ENCODE results near the gene HEPHL1.
A peak's percentile ranks its signal among the peaks of the same experiment; 100 is the strongest.
"Not testable (repeated sequence)": the region's sequence is repeated elsewhere in the genome, so short reads cannot be mapped to it uniquely, and the experiment has no call there.

HEPHL1 gene

GRCh38 chr11:94066901-94067429 is 45.8 kb downstream of the HEPHL1 start:
- no peak overlapping the region for H3K27ac ChIP-seq
- no peak for DNase-seq (ENCODE audit: low read depth, low spot score)

DNA sequence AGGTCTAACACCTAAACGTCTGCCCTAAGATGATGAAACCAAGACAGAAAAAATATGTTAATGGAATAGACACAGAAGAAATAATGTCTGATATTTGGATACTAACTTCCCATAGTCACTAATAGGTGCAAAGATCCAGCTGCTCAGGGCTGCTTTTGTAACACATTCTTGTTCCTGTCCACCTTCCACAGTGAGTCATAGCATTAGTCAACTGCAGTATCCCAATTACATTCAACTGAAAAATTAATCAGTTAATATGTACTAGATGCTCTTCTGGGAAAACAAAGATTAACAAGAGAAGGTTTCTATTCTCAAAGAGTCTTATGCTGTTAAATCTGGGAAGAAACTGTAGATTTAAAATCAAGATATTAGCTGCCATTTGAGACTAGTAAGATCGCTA is 47.6 kb downstream of the HEPHL1 start:
- no peak for DNase-seq (ENCODE audit: low read depth, low spot score)

DNA sequence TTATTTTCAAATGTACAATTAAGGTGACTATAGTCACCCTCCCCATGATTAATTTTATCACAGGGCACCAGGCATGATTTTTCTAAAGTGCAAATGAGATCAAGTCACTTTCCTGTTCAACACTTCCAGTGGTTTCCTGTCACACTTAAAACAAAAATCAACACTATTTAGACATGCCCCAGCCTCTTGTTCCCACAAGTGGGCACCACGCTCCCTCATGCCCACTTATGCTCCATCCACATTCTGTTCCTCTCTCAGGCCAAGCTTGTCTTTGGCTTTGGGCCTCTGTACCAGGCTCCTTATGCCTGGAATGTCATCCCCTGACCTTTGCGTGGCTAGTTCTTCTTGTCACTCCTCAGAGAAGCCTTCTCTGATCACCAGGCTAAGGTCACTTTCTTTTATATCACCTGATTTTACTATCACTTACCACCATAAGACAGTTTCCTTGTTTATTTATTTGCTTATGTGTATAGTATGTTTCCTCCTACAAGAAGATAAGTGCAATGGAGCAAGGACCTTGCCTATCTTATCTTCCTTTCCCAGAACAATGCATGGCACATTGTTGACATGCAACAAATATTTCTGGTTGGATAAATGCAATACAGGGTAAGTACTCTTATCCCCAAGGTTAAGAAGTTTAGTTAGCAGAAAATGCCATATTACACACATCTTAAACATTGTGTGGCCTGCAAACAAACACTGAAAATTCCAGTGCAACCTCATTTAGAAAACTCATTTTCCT is 56.6 kb downstream of the HEPHL1 start:
- DNase-seq (ENCODE audit: low read depth, low spot score) = no peak

More for the DNA sequence above, 47.6 kb downstream of the HEPHL1 start:
- no peak overlapping the region for H3K27ac ChIP-seq

GRCh38 chr11:94084164-94084563 is 63.0 kb downstream of the HEPHL1 start:
- no peak for DNase-seq (ENCODE audit: low read depth, low spot score)
- H3K27ac ChIP-seq = no peak overlapping the region

More for the DNA sequence above, 56.6 kb downstream of the HEPHL1 start:
- no peak overlapping the region for H3K27ac ChIP-seq

DNA sequence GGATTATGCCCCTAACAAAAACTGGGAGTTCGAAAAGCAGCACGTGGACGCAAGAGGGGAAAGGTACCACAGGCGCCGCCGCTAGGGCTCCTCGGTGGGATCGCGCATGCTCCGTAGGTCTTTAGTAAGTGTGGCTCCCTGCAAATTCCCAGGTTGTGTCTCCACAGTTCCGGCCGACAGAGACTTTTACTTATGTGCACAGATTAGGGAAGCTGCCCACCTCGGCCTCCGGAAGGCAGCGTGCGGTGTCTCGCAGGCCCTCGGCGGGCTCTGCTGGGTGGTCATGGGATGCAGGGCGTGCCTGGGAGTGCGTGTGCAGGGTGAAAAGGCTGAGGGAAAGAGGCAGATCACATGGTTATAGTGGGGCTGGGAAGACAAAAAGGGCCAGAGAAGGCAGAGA is 67.8 kb downstream of the HEPHL1 start:
- no peak overlapping the region for H3K27ac ChIP-seq
- DNase-seq (ENCODE audit: low read depth, low spot score) = no peak

DNA sequence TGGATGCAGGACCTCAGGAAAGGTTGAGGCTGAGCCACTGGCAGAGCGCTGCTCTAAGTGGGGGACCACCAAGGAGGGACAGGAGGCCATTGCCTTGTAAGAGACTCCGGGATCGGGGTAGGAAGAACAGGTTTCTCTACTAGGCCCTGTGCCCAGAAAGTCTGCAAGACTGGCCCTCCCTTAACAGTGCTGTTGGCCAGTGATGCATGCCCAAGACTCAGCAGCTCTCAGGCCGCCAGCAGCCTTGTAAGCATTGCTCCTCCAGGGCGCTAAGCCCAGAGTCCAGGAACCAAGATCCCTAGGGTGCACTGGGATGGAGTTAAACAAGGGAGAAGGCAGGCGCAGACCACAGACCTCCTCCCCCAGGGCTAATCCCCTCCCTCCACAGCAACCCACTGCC is 68.2 kb downstream of the HEPHL1 start:
- H3K27ac ChIP-seq = no peak overlapping the region
- no peak for DNase-seq (ENCODE audit: low read depth, low spot score)

- no peak overlapping the region for H3K27ac ChIP-seq
- DNase-seq (ENCODE audit: low read depth, low spot score) = no peak
These were observed 69.2 kb downstream of the HEPHL1 start for GRCh38 chr11:94090401-94090800.

DNA sequence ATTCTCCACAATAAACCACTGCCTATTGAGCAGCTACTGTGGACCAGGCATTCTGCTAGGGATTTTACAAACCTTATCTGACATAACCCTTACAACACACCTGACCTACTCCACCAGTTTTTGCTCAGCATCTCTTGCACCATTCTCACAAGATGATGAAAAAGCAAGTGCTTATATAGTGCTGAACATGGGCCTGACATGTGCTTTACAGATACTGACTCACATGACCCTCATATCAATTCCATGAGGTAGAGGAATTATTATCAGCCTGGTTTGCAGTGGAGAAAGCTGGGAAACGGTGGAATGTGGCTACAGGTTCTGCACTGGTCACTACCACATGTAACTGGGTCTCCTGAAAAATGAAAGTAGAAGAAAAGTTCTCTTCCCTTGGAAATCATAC is 69.9 kb downstream of the HEPHL1 start:
- no peak overlapping the region for H3K27ac ChIP-seq
- DNase-seq (ENCODE audit: low read depth, low spot score) = no peak

DNA sequence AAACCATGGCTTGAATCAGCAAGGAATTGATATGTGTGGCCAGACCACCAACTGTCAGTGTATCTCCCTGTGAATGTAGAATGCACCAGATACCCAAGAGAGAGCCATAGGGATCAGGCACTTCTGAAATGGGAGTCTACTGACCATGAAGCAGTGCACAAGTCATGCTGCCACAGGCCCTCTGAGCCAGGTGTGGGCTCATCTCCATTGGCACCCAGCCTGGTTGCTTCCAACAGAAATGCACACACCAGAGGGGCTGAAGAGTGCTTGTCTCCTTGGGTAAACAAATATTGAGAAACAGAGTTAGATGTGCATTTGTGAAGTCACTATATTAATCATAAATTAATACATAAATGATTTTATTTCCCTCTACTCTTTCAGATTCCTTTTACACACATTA is 79.1 kb downstream of the HEPHL1 start:
- DNase-seq (ENCODE audit: low read depth, low spot score) = no peak
- H3K27ac ChIP-seq = peak overlapping the region; percentile 9

DNA sequence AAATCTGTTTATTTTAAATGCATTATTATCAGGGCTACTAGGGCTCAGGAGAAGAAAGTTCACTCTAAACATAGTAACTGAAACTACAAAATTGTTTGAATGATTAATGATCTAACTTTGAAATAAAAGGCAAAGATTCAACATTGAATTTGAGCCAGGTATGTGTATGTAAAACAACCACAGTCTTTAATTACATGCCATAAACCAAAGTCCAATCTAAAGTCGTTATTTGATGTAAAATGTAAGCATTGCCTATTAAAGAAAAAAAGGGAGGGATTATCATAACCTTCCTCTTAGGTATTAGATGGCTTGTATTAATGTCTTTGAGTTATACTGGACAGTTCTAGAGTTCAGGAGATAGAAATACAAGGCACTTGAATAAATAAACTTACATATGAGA is 82.3 kb downstream of the HEPHL1 start:
- no peak overlapping the region for H3K27ac ChIP-seq
- DNase-seq (ENCODE audit: low read depth, low spot score) = no peak

GRCh38 chr11:94104734-94105133 is 83.6 kb downstream of the HEPHL1 start:
- no peak for DNase-seq (ENCODE audit: low read depth, low spot score)
- H3K27ac ChIP-seq = peak overlapping the region; percentile 17

DNA sequence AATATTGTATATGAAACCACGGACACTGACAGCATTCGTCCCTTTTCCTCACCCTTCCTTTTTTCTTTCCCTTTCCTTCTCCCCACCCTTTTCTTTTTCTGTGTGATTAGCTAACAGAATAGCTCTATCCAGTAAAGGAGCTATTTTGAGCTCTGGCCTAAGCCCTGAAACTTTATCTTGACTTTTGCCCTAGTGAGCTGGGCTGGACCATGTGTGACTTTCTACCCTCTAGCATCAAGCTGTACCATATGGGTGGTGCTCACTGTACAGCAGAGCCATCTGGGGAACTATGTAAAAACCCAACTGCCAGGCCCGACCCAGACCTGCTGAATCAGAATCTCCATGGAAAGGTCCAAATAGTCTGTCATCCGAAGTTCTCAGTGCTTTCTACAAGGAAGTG is 85.6 kb downstream of the HEPHL1 start:
- no peak overlapping the region for H3K27ac ChIP-seq
- no peak for DNase-seq (ENCODE audit: low read depth, low spot score)

DNA sequence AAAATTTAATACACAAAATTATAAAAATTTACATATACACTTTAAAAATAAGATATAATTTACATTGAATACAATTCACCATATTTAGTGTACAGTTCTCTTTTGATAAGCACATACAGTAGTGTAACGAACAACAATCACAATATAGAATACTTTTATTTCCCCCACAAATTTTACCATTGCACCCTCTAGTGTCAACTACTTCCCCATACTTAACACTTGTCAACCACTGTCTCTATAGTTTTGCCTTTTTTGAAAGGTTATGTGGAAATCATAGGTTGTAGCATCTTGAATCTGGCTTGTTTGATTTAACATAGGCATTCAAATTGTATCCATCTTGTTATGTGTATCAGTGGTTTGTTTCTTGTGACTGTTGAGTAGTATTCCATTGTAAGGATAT is 86.2 kb downstream of the HEPHL1 start:
- no peak overlapping the region for H3K27ac ChIP-seq
- no peak for DNase-seq (ENCODE audit: low read depth, low spot score)

DNA sequence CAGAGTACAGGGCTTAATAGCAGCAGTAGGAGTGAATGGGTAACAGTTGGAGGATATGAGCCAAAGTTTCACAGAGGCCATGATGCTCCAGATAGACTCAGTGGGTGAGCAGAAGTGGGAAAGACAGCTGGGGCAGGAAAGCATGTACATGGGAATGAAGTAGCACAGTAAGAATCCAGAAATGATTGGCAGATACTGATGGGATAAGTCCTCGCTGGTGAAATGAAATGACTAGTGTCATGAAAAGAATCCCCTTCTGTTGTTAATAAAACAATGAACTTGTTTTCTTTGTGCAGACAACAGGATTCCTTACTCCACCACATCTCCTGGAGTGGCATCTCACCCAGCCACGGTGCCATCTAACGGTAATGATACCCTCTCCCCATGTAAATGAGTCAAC is 90.1 kb downstream of the HEPHL1 start:
- no peak for DNase-seq (ENCODE audit: low read depth, low spot score)
- H3K27ac ChIP-seq = no peak overlapping the region

DNA sequence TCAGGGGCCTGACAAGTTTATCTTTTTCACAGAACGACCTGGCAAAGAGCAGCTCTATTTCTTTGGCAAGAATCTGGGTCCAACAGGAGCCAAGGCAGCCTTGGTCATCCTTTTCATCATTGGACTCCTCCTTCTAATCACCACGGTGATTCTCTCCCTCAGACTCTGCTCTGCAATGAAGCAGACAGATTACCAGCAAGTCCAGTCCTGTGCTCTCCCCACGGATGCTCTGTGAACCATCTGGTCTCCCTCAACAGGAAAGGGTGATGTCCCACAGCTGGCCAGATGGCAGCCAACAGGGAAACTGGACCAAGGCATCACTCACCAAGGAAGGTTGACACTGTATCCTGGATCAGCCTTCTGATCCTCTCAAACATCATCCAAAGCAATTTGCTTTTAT is 90.5 kb downstream of the HEPHL1 start:
- no peak overlapping the region for H3K27ac ChIP-seq
- DNase-seq (ENCODE audit: low read depth, low spot score) = no peak

DNA sequence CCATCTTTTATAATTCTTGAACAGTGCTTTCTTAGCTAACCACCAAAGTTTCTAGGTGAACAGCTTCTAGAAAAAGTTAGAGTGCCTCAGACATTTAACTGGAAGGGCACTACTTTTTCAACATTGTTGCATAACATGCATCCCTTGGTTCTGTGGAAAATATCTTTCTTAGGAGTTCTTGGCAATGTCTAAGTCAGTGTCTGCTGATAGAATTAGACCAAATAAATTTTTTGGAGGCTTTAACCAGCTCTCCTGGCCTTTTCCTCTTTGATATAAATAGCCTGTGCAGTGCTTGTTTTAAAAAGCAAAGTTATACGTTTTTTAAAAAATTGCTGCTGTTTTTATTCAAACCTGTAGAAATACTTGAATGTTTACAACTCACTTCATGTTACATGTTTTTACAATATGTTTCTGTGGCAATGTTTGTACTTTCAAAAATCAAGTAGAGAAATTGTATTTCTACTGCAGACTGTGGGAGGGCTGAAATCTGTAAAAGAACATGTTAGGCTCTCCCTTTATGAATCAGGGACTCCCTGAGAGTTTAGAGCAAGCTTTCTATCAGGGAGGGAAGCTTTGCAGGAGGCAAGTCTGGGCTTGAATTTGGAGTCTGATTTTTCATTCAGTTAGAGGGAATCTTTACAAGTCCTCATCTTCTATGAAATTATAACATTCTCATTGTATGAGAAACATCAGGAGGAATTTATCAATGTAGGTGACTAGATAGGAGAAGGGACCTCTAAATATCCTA is 91.2 kb downstream of the HEPHL1 start:
- no peak for DNase-seq (ENCODE audit: low read depth, low spot score)
- peak overlapping the region; percentile 49 for H3K27ac ChIP-seq

DNA sequence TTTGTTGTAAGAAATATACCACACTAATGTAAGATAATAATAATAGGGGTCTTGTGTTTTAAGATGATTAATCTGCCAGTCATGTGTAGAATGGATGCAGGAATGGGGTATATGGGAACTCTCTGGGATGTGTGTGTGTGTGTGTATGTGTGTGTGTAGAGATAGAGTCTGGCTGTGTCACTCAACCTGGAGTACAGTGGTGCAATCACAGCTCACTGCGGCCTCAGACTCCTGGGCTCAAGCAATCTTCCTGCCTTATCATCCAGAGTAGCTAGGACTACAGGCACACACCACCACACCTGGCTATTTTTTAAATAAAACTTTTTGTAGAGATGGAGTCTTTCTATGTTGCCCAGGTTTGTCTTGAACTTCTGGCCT is 96.0 kb downstream of the HEPHL1 start:
- no peak overlapping the region for H3K27ac ChIP-seq
- no peak for DNase-seq (ENCODE audit: low read depth, low spot score)

GRCh38 chr11:94117871-94118270 is 96.7 kb downstream of the HEPHL1 start:
- H3K27ac ChIP-seq = no peak overlapping the region
- no peak for DNase-seq (ENCODE audit: low read depth, low spot score)

GRCh38 chr11:94119676-94120075 is 98.5 kb downstream of the HEPHL1 start:
- not testable (repeated sequence) for DNase-seq (ENCODE audit: low read depth, low spot score)

DNA sequence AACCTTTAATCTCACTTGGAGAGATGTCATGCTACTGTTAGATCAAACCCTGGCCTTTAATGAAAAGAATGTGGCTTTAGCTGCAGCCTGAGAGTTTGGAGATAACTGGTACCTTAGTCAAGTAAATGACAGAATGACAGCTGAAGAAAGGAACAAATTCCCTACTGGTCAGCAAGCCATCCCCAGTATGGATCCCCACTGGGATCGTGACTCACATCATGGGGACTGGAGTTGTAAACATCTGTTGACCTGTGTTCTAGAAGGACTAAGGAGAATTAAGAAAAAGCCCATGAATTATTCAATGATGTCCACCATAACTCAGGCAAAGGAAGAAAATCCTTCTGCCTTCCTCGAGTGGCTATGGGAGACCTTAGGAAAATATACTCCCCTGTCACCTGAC is 99.4 kb downstream of the HEPHL1 start:
- DNase-seq (ENCODE audit: low read depth, low spot score); H3K27ac ChIP-seq: not testable (repeated sequence)

More at GRCh38 chr11:94119676-94120075, 98.5 kb downstream of the HEPHL1 start:
- H3K27ac ChIP-seq = not testable (repeated sequence)

DNA sequence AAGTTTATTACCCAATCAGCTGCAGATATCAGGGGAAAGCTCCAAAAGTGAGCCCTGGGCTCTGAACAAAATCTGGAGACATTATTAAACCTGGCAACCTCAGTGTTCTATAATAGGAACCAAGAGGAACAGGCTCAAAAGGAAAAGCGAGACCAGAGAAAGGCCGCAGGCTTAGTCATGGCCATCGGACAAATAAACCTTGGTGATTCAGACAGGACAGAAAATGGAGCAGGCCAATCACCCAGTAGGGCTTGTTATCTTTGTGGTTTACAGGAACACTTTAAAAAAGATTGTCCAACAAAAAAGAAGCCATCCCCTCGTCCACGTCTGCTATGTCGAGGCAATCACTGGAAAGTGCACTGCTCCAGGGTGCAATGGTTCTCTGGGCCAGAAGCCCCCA is 99.8 kb downstream of the HEPHL1 start:
- no peak overlapping the region for H3K27ac ChIP-seq
- no peak for DNase-seq (ENCODE audit: low read depth, low spot score)

Measured in epithelial cell of prostate (primary cell).